H1 (cell line): ENCODE data around the gene KLHL34. TPM values are rescaled to one million over a fixed set of nuclear protein-coding genes. Genes with fewer than 3 reads are reported as not detected.

ENCODE experiments used
- ATF2 ChIP-seq: IDR thresholded peaks from 2 replicates; pipeline ENCODE4 v1.6.1; 2012; ENCODE audit warnings: low read length, inconsistent platforms
- CBX5 ChIP-seq: fragments of 300-800, 300-1000 bp; sonication (generic); IDR thresholded peaks from 2 replicates; pipeline ENCODE4 v1.7.1; 2016; ENCODE audit warnings: antibody characterized with exemption, low read length, low read depth
- CREB1 ChIP-seq: IDR thresholded peaks from 2 replicates; pipeline ENCODE4 v1.6.1; 2012; ENCODE audit warnings: inconsistent platforms
- EGR1 ChIP-seq: IDR thresholded peaks from 2 replicates; pipeline ENCODE4 v1.6.1; 2011; ENCODE audit warnings: low read depth, low read length, borderline replicate concordance
- EZH2 ChIP-seq: fragments of 200-600 bp; sonication (generic); IDR thresholded peaks from 2 replicates; pipeline ENCODE4 v1.7.1; 2012; ENCODE audit warnings: low read depth, mild to moderate bottlenecking, moderate library complexity, low read length, inconsistent platforms; ENCODE audit not compliant: severe bottlenecking
- GABPA ChIP-seq: IDR thresholded peaks from 2 replicates; pipeline ENCODE4 v1.6.1; 2011; ENCODE audit warnings: mild to moderate bottlenecking, low read length, moderate library complexity, borderline replicate concordance; ENCODE audit not compliant: insufficient read depth
- HDAC6 ChIP-seq: IDR thresholded peaks from one replicate; pipeline ENCODE4 v1.7.1; 2012; ENCODE audit warnings: low read depth, mild to moderate bottlenecking, inconsistent platforms, low read length, moderate library complexity
- JUN ChIP-seq: IDR thresholded peaks from 2 replicates; pipeline ENCODE4 v1.6.1; 2011; ENCODE audit warnings: low read depth, mild to moderate bottlenecking, improper control_type of control experiment, low read length
- JUND ChIP-seq: IDR thresholded peaks from 2 replicates; pipeline ENCODE4 v1.6.1; 2011; ENCODE audit warnings: mild to moderate bottlenecking, improper control_type of control experiment, low read length
- KDM4A ChIP-seq: IDR thresholded peaks from one replicate; pipeline ENCODE4 v1.7.1; 2012; ENCODE audit warnings: low read depth, mild to moderate bottlenecking, moderate library complexity, low read length, inconsistent platforms; ENCODE audit not compliant: severe bottlenecking
- KDM5A ChIP-seq: fragments of 200-600 bp; IDR thresholded peaks from 2 replicates; pipeline ENCODE4 v1.7.1; 2012; ENCODE audit warnings: mild to moderate bottlenecking, low read length, inconsistent platforms, mixed read lengths
- NANOG ChIP-seq: IDR thresholded peaks from 2 replicates; pipeline ENCODE4 v1.6.1; 2011; ENCODE audit warnings: low read length, low read depth, mild to moderate bottlenecking, inconsistent platforms; ENCODE audit not compliant: insufficient read depth, poor library complexity, severe bottlenecking
- NRF1 ChIP-seq: IDR thresholded peaks from 2 replicates; pipeline ENCODE4 v1.6.1; 2011; ENCODE audit warnings: mild to moderate bottlenecking, low read depth, low read length, improper control_type of control experiment
- POU5F1 ChIP-seq: IDR thresholded peaks from 2 replicates; pipeline ENCODE4 v1.6.1; 2011; ENCODE audit warnings: low read depth, mild to moderate bottlenecking, low read length, moderate library complexity
- RAD21 ChIP-seq, 2 experiments: IDR thresholded peaks in 1 of 2; conservative IDR thresholded peaks in 1 of 2; 2 replicates each; pipeline ENCODE4 v1.6.1; 2011; ENCODE audit warnings: low read depth in 2 of 2, low read length in 2 of 2, improper control_type of control experiment in 1 of 2, inconsistent platforms in 1 of 2, mild to moderate bottlenecking in 1 of 2, moderate library complexity in 1 of 2
- RNF2 ChIP-seq: fragments of 200-900, 300-1000 bp; sonication (generic); IDR thresholded peaks from 2 replicates; pipeline ENCODE4 v1.7.1; 2016; ENCODE audit warnings: borderline replicate concordance, low read depth, mild to moderate bottlenecking, antibody characterized with exemption, low read length; ENCODE audit not compliant: poor library complexity, severe bottlenecking; ENCODE audit errors: missing control alignments
- SIX5 ChIP-seq: IDR thresholded peaks from 2 replicates; pipeline ENCODE4 v1.6.1; 2011; ENCODE audit warnings: mild to moderate bottlenecking, low read depth, low read length
- SP1 ChIP-seq: IDR thresholded peaks from 2 replicates; pipeline ENCODE4 v1.6.1; 2011; ENCODE audit warnings: low read depth, low read length
- YY1 ChIP-seq: IDR thresholded peaks from 2 replicates; pipeline ENCODE4 v1.6.1; 2011; ENCODE audit warnings: low read depth, mild to moderate bottlenecking, low read length
- polyA plus RNA-seq, 7 experiments: library from polyadenylated mRNA; depleted of rRNA in 3 of 7; stranded (reverse) in 5 of 7; unstranded in 2 of 7; fragments of >200 nt in 5 of 7; fragments of 200-250 nt in 2 of 7; gene quantifications; 1 replicate in 5 of 7; 2 replicates in 1 of 7; 4 replicates in 1 of 7; pipeline versions ENCODE4 v1.2.1 to v1.2.3, GENCODE V29; 2011 to 2013; ENCODE audit warnings: missing spikeins in 2 of 7, mixed read lengths in 2 of 7
- total RNA-seq: library from RNA; stranded (reverse); fragmentation: NEBNext Ultra II Directional; extraction: Animal tissue kit (Norgen Biotek cat#: 25700); gene quantifications from 2 replicates; pipeline ENCODE4 v1.2.1, GENCODE V29; 2021

KLHL34 gene
- total and polyA plus RNA-seq, 2 of the 8 experiments (the other 6 are each of a cell fraction or from before 2014, with no cell fraction given), result not detected

GRCh38 chrX:21675931-21676330 is 17.8 kb upstream of the KLHL34 start (continued):
- no peak for TF ChIP-seq ATF2
- TF ChIP-seq POU5F1, result no peak
- no peak for TF ChIP-seq NANOG
- no peak for TF ChIP-seq CBX5
- TF ChIP-seq CREB1, result no peak
- no peak for TF ChIP-seq GABPA
- no peak for TF ChIP-seq RNF2
- no peak for TF ChIP-seq SIX5
- TF ChIP-seq HDAC6, result no peak
- TF ChIP-seq EGR1, result no peak
- TF ChIP-seq KDM5A, result no peak
- no peak for TF ChIP-seq YY1
- TF ChIP-seq KDM4A, result no peak
- TF ChIP-seq JUND, result no peak
- no peak for TF ChIP-seq JUN
- no peak for TF ChIP-seq SP1
- no peak for TF ChIP-seq NRF1
- TF ChIP-seq EZH2, result no peak
- TF ChIP-seq RAD21 (IDR thresholded peaks at IDR 0.05 in 1 of 2, conservative IDR thresholded peaks at IDR 0.05 in 1 of 2; ENCODE audit: low read depth in 2 of 2, low read length in 2 of 2), result no peak
